Measurements from ENCODE around the gene PHKA2. TPM values are rescaled to one million over a fixed set of nuclear protein-coding genes. Genes with fewer than 3 reads are reported as not detected.

PHKA2 gene
- total and polyA plus RNA-seq, 2 of the 4 experiments (the other 2 are of a cell fraction): 10.0 to 21.5 TPM

DNA sequence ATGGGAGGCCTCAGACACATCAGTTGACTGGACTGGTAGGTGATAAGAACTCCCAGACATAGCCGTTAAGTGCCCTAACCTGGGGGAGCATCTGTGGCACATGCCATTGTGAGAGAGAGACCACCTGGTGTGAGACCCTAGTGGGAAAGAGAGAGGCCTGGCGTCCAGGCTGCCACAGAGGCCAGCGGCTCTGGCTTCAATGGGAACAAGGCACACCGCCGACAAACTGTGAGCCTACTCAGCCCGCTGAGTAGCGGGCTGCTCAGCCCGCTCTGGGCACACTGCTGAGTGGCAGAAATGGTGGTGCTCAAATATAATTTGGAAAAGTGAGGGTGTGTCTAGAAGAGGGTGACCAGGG is 34.0 kb downstream of the PHKA2 start:
- no peak overlapping the region for H2BK5ac ChIP-seq (ENCODE audit: low read depth, low read length, poor library complexity, severe bottlenecking)
- H3K9ac ChIP-seq (ENCODE audit: low read depth, low read length): no peak overlapping the region
- H3K4me2 ChIP-seq (ENCODE audit: low read depth, low read length): no peak overlapping the region
- no peak for TF ChIP-seq NFE2L2 (IDR thresholded peaks at IDR 0.05; ENCODE audit: low read depth, low read length)
- TF ChIP-seq FOS (IDR thresholded peaks at IDR 0.05; ENCODE audit: low read depth, low read length): no peak
- no peak for TF ChIP-seq SMC3 (IDR thresholded peaks at IDR 0.05; ENCODE audit: low read depth, low read length)
- no peak for TF ChIP-seq RAD21 (IDR thresholded peaks at IDR 0.05; ENCODE audit: low read length)
- no peak for TF ChIP-seq MAZ (IDR thresholded peaks at IDR 0.05; ENCODE audit: borderline replicate concordance, low read depth, low read length)
- TF ChIP-seq, protein P1, sequence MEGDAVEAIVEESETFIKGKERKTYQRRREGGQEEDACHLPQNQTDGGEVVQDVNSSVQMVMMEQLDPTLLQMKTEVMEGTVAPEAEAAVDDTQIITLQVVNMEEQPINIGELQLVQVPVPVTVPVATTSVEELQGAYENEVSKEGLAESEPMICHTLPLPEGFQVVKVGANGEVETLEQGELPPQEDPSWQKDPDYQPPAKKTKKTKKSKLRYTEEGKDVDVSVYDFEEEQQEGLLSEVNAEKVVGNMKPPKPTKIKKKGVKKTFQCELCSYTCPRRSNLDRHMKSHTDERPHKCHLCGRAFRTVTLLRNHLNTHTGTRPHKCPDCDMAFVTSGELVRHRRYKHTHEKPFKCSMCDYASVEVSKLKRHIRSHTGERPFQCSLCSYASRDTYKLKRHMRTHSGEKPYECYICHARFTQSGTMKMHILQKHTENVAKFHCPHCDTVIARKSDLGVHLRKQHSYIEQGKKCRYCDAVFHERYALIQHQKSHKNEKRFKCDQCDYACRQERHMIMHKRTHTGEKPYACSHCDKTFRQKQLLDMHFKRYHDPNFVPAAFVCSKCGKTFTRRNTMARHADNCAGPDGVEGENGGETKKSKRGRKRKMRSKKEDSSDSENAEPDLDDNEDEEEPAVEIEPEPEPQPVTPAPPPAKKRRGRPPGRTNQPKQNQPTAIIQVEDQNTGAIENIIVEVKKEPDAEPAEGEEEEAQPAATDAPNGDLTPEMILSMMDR (conservative IDR thresholded peaks at IDR 0.05; ENCODE audit: low read depth, low read length): no peak
- no peak for TF ChIP-seq RFX5 (IDR thresholded peaks at IDR 0.05; ENCODE audit: low read depth, low read length)
- no peak for TF ChIP-seq MAFK (IDR thresholded peaks at IDR 0.05; ENCODE audit: low read depth, low read length)
- TF ChIP-seq MXI1 (IDR thresholded peaks at IDR 0.05; ENCODE audit: borderline replicate concordance, low read depth, low read length): no peak
- no peak for TF ChIP-seq CEBPB (IDR thresholded peaks at IDR 0.05; ENCODE audit: low read depth, low read length)
- no peak for TF ChIP-seq BHLHE40 (IDR thresholded peaks at IDR 0.05; ENCODE audit: low read depth, low read length)
- TF ChIP-seq, protein P2, sequence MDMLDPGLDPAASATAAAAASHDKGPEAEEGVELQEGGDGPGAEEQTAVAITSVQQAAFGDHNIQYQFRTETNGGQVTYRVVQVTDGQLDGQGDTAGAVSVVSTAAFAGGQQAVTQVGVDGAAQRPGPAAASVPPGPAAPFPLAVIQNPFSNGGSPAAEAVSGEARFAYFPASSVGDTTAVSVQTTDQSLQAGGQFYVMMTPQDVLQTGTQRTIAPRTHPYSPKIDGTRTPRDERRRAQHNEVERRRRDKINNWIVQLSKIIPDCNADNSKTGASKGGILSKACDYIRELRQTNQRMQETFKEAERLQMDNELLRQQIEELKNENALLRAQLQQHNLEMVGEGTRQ (IDR thresholded peaks at IDR 0.05; ENCODE audit: low read depth, low read length): no peak
- no peak for TF ChIP-seq CHD1 (IDR thresholded peaks at IDR 0.05; ENCODE audit: low read depth, low read length)
- TF ChIP-seq RCOR1 (IDR thresholded peaks at IDR 0.05; ENCODE audit: insufficient replicate concordance, low read length): no peak
- no peak overlapping the region for H3K56ac ChIP-seq (ENCODE audit: extremely low read depth, insufficient read depth, low read length)
- no peaks in the 10 kb centered on the region for H4K20me1 ChIP-seq (ENCODE audit: insufficient read depth, low read length)
- no peaks in the 10 kb centered on the region for H3K9me3 ChIP-seq (ENCODE audit: control insufficient read depth, insufficient read depth, low read length)
- no peak overlapping the region for H2AK9ac ChIP-seq (replicated peaks; ENCODE audit: low read depth, low read length, poor library complexity)
- intact Hi-C loops (cut with micrococcal nuclease) (no loop called here), in situ Hi-C loops (cut with MboI; ENCODE audit: low sequenced_read_pairs) (no loop called here), dilution Hi-C loops (cut with HindIII; ENCODE audit: low sequenced_read_pairs, unreplicated experiment) (no loop called here)
- H3K4me3 ChIP-seq (ENCODE audit: insufficient read depth, low read depth, low read length): no peak overlapping the region
- no peak overlapping the region for H2BK15ac ChIP-seq (ENCODE audit: low read depth, low read length)
- no peak overlapping the region for H3K23ac ChIP-seq (ENCODE audit: low read depth, low read length)
- ATAC-seq (ENCODE audit: low read depth) (no peak), DNase-seq (no peak)
- no peak overlapping the region for H2AK5ac ChIP-seq (ENCODE audit: low read depth, low read length)
- peaks cover 1% of the 10 kb centered on the region; the same call in 1 of the 2 replicates for H3K36me3 ChIP-seq (ENCODE audit: control insufficient read depth, insufficient read depth, low read length)
- no peak overlapping the region for H4K8ac ChIP-seq (ENCODE audit: low read depth in 2 of 2, low read length in 2 of 2)
- ChIA-PET CTCF (no interaction called here), POLR2A (ENCODE audit: unreplicated experiment) (no interaction called here)
- H3K4me1 ChIP-seq (ENCODE audit: control insufficient read depth, insufficient read depth, low read length): no peaks in the 10 kb centered on the region; the same call in 1 of the 2 replicates
- no peak overlapping the region for H3K4ac ChIP-seq (ENCODE audit: low read depth, low read length)
- H2AFZ ChIP-seq (replicated peaks; ENCODE audit: low read length, poor library complexity): no peak overlapping the region
- H3K79me1 ChIP-seq (ENCODE audit: low read depth in 1 of 2, low read length in 2 of 2): no peaks in the 10 kb centered on the region
- no peak overlapping the region for H2BK120ac ChIP-seq (ENCODE audit: low read depth, low read length)
- no peaks in the 10 kb centered on the region for H3K27me3 ChIP-seq (ENCODE audit: control insufficient read depth, insufficient read depth, low read length)
- no TSS peak for BruUV-seq (replicated peaks)
- H3K18ac ChIP-seq (ENCODE audit: low read depth, low read length): no peak overlapping the region
- no peak overlapping the region for H4K5ac ChIP-seq (ENCODE audit: low read depth, low read length)
- H2BK20ac ChIP-seq (ENCODE audit: low read depth, low read length): no peak overlapping the region
- 83% methylated on average over 5 of the region's 8 CpGs; no CpG with 5 or more reads in 1 of the 2 experiments for WGBS, 2 experiments (ENCODE audit: extremely low coverage in 2 of 2, insufficient read length in 1 of 2)
- H4K91ac ChIP-seq (ENCODE audit: insufficient read depth, low read depth, low read length): no peak overlapping the region
- no peak overlapping the region for H3K14ac ChIP-seq (replicated peaks; ENCODE audit: low read depth, low read length)
- no peaks in the 10 kb centered on the region; the same call in 1 of the 2 replicates for H3K9me1 ChIP-seq (ENCODE audit: insufficient read depth, low read length)
- no peak overlapping the region for H3K27ac ChIP-seq (ENCODE audit: insufficient read depth, low read length)
